Activated CD4-positive, alpha-beta T cell treated with anti-CD3 and anti-CD28 coated beads, Interleukin-2, amount 50 U/mL, for 24 hours (primary cell): ENCODE measurements around the gene MASP1.

ENCODE experiments used
- DNase-seq, 2 donors: peaks; one replicate each; pipeline ENCODE4 v3.0.0-alpha.2; 2020; ENCODE audit warnings: low read depth in 1 of 2, low spot score in 1 of 2

MASP1 gene

DNA sequence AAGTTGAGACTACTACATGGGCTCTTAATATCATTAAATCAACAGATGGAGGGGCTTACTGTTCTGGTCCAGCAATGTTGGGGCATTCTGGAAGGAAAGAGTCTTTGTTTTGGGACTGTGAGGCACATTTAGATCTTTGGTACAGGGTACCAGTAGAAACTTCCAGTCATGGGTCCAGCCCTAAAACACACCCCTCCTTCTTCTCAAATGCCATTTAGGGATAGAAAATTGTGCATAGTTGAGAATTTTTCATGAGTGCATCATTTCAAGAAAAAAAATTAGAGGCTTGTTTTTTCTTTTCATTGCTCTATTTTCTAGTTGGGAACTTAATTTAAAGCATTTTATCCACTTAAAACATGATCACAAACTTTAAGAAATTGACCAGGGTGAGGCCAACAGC lies 98.4 kb downstream of the MASP1 start:
- DNase-seq = no peak

DNA sequence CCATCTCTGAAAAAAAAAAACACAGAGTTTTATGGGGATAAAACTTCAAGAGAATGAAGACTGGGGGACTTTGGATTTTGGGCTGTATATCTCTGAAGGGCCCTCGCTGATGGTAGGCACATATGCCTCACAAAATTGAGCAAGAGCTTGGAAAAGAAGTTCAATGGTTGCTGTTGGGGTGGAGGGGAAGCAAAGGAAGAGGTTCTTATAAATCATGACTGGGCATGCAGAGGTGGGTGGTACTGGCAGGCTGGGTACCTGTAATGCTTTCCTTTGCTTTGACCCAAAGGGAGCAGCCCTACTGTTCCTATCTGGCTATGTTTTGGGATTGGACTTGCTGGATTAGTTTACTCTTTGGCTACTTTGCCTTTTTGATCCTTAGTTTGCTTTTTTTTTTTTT lies 100.3 kb downstream of the MASP1 start:
- DNase-seq = no peak

DNA sequence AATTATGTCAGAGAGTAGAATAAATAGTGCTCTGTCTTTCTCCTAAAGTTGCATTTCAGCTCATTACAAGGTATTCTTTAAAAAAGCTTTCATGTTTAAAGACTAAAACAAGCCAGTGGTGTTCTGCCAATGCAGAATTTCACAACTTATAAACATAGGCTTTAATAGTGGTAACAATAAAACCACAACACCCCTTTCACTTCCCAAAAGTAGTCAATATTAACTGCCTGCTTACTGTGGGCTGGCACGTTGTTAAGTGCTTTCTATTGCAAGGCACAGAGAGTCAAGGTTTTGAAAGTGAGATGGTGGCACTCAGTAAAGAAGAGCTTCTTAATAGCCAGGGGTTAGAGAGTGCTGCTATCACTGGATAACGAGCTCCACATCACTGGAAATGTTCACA lies 102.6 kb downstream of the MASP1 start:
- DNase-seq = no peak

- DNase-seq = no peak
Observed at GRCh38 chr3:187186801-187187421, 104.6 kb downstream of the MASP1 start.

DNA sequence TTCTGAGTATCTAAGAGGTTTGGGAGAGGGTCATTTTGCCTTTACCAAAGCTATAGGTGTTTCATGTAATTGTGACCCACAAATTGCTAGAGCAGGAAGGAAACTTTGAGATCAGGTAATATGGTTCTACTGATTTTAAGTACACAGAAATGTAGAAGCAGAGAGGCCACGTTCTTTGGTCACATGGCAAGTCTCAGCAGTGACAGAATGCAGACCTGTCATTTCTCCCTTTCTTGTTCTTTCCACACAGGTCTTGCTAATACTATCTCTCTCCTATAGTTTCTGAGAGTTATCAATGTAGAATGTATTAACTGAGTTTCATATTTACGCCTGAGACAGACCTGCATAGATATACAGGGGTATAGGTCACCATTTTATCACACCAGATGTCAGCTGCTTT lies 105.2 kb downstream of the MASP1 start:
- no peak for DNase-seq

DNA sequence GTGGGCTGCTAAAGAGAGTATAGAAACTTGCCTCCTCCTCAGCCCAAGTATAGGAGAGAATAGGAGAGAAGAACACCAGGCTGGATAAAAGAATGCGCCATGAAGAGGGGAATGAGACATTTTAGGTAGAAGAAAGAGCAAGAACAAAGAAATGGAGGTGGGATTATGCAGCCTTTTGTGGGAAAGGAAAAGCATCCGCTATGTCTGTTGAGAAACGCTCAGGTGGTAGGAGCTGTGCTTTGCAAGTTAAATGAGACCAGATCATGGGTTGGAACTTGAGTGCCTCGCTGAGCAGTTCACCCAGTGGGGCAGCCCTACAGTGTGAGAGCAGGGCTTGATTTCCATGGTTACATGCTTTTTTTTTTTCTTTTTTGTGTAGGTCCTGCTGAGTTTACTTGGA lies 105.8 kb downstream of the MASP1 start:
- DNase-seq = no peak
